CD4-positive, alpha-beta T cell treated with Interleukin-15 for 1 hour (primary cell): ENCODE measurements around the gene NR2C2.

Experiments used
- DNase-seq: peaks from one replicate; pipeline ENCODE4 v3.0.0-alpha.2; 2020

NR2C2 gene

DNA sequence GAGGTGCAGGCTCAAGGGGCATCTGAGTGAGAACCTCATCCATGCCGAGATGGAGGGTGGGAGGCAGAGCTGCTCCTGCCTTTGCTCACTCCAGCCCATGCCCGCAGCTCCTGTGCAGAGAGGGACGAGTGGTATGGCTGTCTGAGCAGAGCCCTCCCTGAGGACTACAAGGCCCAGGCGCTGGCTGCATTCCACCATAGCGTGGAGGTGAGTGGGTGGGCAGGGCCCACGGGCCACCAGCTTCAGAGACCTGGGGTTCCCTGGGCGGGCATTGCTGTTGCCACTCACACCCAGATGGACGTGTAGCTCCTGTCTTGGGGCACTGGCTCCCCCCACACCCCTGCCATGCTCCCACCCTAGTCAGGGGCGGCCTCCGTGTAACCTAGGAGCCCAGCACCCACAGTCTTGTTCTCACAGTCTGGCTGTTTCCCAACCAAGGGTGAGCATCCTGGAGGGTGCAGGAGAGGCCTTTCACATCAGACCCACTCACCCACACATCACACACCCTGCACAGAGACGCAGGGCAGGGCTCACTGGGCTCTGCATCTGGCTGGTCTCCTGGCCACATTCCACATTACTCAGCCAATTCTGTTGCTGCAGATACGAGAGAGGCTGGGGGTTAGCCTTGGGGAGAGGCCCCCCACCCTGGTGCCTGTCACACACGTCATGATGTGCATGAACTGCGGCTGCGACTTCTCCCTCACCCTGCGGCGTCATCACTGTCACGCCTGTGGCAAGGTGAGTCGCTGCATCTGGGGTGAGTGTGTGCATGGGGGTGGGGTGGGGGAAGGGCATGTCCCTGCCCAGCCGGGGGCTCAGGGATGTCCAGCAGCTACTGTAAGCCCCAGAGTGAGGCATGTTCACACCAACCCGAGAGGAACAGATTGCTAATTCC, 25.3 kb upstream of the NR2C2 start:
- no peak for DNase-seq

DNA sequence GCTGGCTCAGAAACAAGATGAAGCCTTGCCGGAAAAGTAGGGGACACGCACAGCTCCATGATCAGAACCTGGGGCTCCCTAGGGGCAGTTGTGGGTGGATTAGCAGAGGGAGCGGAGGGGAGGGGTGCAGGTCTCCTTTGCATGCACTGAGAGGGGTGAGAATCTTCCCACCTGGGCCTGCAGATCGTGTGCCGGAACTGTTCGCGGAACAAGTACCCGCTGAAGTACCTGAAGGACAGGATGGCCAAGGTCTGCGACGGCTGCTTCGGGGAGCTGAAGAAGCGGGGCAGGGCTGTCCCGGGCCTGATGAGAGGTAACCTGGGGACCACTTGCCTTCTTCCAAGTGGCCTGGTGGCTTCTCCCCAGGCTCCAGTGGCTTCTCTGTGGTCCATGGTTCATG, 24.5 kb upstream of the NR2C2 start:
- DNase-seq, result no peak

DNA sequence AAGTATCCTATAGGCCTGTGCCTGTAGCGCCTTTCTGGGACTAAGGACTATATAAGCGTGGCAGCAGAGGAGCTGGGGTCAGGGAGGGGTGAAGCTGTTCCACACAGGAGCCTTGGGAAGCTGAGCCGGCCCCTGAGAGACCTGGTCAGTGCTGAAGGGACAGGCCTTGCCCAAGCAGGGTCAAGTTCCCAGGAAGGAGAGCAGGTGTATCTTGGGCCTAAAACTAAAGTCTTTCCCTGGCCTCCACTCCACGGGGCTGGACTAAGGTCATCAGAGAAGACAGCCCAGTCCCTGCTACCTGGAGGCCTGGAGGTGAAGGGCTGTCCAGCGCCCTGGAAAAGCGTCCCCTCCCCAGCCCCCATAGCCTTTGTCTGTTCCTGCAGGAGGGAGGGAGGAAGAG, 23.9 kb upstream of the NR2C2 start:
- DNase-seq, result no peak

- DNase-seq, result peak; percentile 28
Observed at GRCh38 chr3:14925729-14926591, 21.4 kb upstream of the NR2C2 start.

GRCh38 chr3:14926592-14926991, 20.8 kb upstream of the NR2C2 start:
- DNase-seq, result no peak

DNA sequence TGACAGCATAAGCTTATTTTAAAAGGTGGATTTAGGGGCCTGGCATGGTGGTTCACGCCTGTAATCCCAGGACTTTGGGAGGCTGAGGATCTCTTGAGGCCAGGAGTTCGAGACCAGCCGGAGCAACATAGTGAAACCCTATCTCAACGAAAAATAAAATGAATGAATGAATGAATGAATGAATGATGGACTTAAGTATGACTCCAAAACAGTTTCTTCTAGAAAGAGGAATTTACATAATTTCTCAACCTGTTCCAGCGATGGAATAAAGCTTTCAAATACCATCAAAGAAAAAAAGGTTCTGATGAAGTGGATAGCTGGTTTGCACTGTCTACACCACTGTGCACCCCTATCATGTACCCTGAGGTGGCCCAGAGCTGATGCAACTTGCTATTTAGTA, 20.1 kb upstream of the NR2C2 start:
- no peak for DNase-seq

GRCh38 chr3:14929310-14930074, 17.9 kb upstream of the NR2C2 start:
- no peak for DNase-seq

DNA sequence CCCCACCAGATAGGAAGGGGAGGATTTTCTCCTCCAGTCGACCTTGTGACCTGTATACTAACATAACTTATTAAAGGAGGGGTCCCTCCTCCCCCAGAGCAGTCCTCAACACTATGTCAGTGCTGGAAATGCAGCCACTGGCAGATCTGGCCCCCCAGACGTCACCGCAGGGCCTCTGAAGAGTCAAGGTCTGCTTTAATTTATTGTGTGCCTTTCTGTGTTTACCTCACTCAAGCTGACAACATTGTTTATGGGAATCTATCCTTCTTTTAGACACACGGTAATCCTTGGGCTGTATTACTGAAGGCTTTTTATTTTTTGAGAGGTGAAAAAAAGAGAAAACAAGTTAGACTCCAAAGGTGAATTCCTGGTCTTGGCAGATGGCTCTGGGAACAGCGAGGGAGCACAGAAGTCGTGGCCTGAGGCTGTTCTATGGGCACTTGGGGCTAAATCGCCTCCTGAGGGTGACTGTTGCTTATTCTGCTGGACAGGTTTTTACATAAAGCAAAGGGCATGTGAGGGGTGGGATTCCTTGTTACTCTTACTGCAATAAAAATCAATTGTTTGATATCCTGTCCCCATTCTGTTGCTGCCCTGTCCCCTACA, 13.5 kb upstream of the NR2C2 start:
- no peak for DNase-seq

GRCh38 chr3:14935592-14936345, 11.6 kb upstream of the NR2C2 start:
- DNase-seq, result no peak

GRCh38 chr3:14938954-14939353, 8.4 kb upstream of the NR2C2 start:
- DNase-seq, result no peak

GRCh38 chr3:14941871-14942270, 5.5 kb upstream of the NR2C2 start:
- no peak for DNase-seq

DNA sequence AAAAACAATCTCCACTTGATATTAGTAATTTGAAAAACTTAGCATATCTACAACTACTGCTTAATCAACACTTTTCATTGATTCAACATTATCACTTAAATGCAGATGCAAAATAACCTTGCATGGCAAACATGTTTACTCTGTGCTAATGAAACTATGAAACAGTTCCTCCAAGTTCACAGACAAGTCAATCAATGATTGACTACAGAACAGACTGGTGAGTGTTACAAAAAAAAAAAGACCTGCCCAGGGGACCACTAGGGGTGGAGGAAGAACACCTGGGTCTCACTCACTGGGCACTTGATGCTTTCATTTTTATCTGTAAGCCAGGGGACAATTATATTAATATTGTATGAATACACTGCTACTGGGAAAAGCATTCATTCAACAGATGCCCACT, 4.3 kb upstream of the NR2C2 start:
- DNase-seq, result no peak

DNA sequence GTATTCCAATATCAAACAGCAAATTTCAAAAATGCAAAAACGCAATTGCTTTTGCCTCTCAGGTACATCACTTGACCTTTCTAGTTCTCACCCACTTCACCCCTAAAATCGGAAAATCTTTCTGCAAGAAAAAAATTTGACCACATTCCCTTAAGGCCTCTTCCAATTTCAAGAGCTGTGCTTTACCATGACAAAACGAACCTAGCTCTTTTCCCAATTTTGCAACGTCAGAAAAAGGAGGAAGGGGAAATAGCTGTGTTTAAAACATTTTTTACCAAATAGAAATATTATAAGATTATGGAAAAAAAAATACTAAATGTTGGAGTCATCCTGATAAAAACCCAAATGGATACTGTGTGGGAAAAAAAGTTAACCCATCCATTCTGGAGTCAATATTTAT, 1.1 kb upstream of the NR2C2 start:
- DNase-seq, result no peak

DNA sequence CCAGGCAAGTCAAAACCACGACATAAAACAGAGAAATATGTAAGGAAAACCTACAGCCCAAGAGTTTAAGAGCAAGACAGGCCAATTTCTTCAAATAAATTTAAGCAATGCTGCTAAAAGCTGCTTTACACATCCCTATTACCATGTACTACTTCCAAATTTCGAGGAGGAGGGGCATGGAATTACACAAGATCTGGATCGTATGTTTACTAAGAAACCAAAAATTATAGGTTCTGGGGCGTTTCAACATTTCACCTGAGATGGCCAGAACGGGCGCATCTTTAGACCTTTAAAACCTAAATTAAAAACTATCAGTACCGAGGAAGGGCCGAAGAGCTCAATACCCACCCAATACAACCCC, 664 bp upstream of the NR2C2 start:
- no peak for DNase-seq

DNA sequence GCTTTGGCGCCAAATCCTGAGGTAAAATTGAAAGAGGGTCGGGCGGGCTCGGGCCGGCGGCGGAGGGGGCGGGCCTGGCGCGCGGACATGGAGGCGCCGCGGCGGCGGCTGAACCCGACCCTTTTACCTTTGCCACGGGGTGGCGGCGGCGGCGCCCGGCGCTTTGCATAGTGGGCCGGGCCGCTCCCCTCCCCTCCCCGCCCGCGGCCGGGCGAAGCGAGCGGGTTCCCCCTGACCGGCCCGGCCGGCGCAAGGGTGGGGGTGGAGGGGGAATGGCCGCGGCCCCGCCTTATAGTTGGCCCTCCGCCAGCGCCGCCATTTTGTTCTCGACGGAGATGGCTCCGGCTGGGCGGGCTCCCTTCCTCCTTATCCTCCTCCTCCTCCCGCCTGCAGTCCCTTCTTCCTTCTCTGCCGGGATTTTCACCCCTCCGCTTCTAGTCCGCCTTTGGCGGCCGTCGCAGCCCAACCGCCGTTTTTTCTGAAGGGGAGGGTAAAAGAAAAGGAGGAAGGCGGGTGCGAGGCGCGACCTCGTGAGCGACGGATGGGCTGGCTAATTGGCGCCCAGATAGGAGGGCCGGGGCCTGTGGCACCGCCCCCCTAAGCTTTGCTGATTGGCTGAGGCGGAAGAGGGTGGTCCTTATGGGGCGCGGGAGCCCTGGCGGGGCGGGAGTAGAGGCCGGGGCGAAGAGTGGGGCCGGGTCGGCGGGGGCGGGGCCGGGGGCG, 664 bp downstream of the NR2C2 start:
- DNase-seq, result peak; percentile 95

DNA sequence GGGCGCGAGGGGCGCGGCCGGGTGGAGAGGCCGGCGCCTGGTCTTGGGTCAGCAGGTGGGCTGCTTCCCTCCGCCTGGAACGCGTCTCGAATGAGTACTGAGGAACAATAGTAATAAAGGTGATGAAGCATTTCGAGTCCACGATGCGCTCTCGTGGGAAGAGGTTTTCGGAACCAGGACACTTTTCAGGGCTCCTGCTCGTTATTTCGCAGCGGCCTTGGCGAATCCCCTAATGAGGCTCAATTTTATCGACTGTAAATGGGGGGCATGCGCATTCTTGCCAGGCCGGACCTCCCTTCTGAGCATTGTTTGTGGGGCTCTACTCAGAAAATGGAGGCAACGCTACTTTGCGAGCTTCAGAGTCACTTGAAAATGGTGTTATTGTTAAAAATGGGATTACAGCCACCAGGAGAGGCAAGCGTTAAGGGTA, 1.2 kb downstream of the NR2C2 start:
- no peak for DNase-seq

- no peak for DNase-seq
Observed at GRCh38 chr3:14949126-14949525, 1.7 kb downstream of the NR2C2 start.

- DNase-seq, result no peak
Observed at GRCh38 chr3:14950274-14950673, 2.9 kb downstream of the NR2C2 start.

GRCh38 chr3:14957153-14957552, 9.8 kb downstream of the NR2C2 start:
- DNase-seq, result no peak

DNA sequence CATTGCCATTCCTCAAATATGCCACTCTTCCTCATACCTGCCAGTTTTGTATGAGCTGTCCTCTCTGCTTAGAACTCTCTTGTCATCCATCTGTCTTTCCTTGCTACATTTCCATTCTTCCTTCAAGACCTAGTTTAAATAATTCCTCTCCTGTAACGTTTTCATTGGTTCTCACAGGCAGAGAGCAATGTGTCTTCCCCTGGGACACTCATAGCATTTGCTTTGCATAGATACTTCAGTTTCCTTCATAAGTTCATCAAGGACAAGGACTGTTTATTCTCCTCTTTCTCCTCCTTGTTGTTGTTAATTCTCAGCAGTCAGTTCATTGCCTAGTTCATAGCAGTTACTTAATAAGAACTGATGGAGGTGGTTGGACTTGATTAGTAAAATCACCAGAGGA, 10.5 kb downstream of the NR2C2 start:
- DNase-seq, result no peak

- no peak for DNase-seq
Observed at GRCh38 chr3:14959359-14959943, 12.1 kb downstream of the NR2C2 start.
